Suprapubic skin (tissue), 4 donors: ENCODE data around the gene TAF11L11. TPM values are rescaled to one million over a fixed set of nuclear protein-coding genes. Genes with fewer than 3 reads are reported as not detected.

Source experiments
- total RNA-seq, 4 donors: library from RNA; depleted of rRNA; stranded (reverse); fragments of >200 nt; gene quantifications; one replicate each; pipeline ENCODE4 v1.1.0, GENCODE V29; 2016

Gene TAF11L11
- total RNA-seq, 4 donors from 2014 or later: not detected

Other genes with a start within 250 kb of the TAF11L11 start
- gene TAF11L2, start 106.0 kb upstream of the TAF11L11 start, total RNA-seq: not detected
- gene TAF11L3, start 85.8 kb upstream of the TAF11L11 start, total RNA-seq: not detected
- gene TAF11L4, start 82.4 kb upstream of the TAF11L11 start, total RNA-seq: not detected
- gene TAF11L5, start 78.9 kb upstream of the TAF11L11 start, total RNA-seq: not detected
- not detected for gene TAF11L6, start 75.5 kb upstream of the TAF11L11 start, total RNA-seq
- gene TAF11L7, start 18.4 kb upstream of the TAF11L11 start, total RNA-seq: not detected
- gene TAF11L8, start 13.2 kb upstream of the TAF11L11 start, total RNA-seq: not detected
- not detected for gene TAF11L9, start 9.8 kb upstream of the TAF11L11 start, total RNA-seq
- not detected for gene TAF11L10, start 6.4 kb upstream of the TAF11L11 start, total RNA-seq
- gene TAF11L12, start 6.2 kb downstream of the TAF11L11 start, total RNA-seq: not detected
- not detected for gene TAF11L13, start 27.9 kb downstream of the TAF11L11 start, total RNA-seq
- not detected for gene TAF11L14, start 30.3 kb downstream of the TAF11L11 start, total RNA-seq